Measurements from ENCODE around the gene C10orf67.

GRCh38 chr10:23293973-23294590 lies 50.5 kb downstream of the C10orf67 start:
- no peak for TF ChIP-seq EZH2 (IDR thresholded peaks at IDR 0.05; ENCODE audit: insufficient read depth, poor library complexity, severe bottlenecking)
- TF ChIP-seq EZH2phosphoT487 (IDR thresholded peaks at IDR 0.05; ENCODE audit: insufficient read depth, low read depth), result no peak
